Measurements from ENCODE around the gene CHMP3. TPM values are rescaled to one million over a fixed set of nuclear protein-coding genes. Genes with fewer than 3 reads are reported as not detected.
A peak's percentile ranks its signal among the peaks of the same experiment; 100 is the strongest.

The CHMP3 gene
- total and polyA plus RNA-seq, 2 of the 13 experiments (the other 11 are each of a cell fraction or from before 2014, with no cell fraction given), result 64.1 to 114 TPM

DNA sequence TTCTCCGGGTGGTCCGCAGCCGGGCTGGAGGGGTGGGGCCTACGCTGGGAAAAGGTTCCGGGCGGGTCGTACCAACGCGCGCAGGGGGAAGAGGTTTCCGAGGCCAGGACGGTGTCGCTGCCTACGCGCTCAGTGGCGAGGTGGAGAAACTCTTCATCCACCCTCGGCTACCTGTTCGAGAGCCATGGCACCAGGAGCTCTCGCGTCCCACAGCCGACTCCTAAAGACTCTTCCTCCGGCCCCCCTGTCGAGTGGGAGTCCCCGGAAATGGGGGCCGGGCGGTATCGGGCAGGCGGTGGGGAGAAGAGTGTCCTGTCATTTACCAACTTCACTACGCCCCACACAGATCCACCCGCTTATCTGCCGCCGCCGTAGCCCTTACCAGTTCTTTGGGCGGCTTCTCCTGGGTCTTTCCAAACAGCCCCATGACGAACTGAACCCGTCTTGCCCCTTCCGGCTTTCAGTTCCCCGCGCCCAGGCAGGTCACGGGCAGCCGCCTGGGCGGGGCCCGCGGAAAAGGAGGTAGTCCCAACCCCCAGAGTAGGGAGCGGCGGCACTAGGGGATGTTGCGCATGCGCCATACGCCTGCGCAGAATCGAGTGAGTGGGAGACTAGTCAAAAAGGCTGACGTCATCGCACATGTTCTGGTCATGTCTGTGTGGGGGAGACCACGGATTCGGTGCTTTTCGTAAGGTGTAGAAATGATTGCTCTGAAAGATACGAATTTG, at the start of gene CHMP3 (continued):
- TF ChIP-seq ARNT2 (CRISPR knock-in tag; IDR thresholded peaks at IDR 0.05; ENCODE audit: low read depth), result peak; percentile 79
- TF ChIP-seq TRIM24 (CRISPR knock-in tag; IDR thresholded peaks at IDR 0.05), result no peak
- peak; percentile 82 for TF ChIP-seq PHF20 (CRISPR knock-in tag; IDR thresholded peaks at IDR 0.05)
- TF ChIP-seq ZNF3 (CRISPR knock-in tag; IDR thresholded peaks at IDR 0.05), result peak; percentile 73
- TF ChIP-seq ARHGAP35 (CRISPR knock-in tag; IDR thresholded peaks at IDR 0.05; ENCODE audit: borderline replicate concordance), result no peak; the same call in 1 of the 2 replicates
- TF ChIP-seq MAFK (conservative IDR thresholded peaks at IDR 0.05 in 1 of 2, IDR thresholded peaks at IDR 0.05 in 1 of 2; ENCODE audit: low read length in 2 of 2), result peak; percentile 80 to 90
- TF ChIP-seq ZBTB20 (CRISPR knock-in tag; IDR thresholded peaks at IDR 0.05; ENCODE audit: borderline replicate concordance, low read depth), result peak; percentile 76; the same call in 1 of the 2 replicates
- peak; percentile 73; the same call in 1 of the 2 replicates for TF ChIP-seq ZNF749 (CRISPR knock-in tag; IDR thresholded peaks at IDR 0.05; ENCODE audit: borderline replicate concordance)
- TF ChIP-seq, protein P1, sequence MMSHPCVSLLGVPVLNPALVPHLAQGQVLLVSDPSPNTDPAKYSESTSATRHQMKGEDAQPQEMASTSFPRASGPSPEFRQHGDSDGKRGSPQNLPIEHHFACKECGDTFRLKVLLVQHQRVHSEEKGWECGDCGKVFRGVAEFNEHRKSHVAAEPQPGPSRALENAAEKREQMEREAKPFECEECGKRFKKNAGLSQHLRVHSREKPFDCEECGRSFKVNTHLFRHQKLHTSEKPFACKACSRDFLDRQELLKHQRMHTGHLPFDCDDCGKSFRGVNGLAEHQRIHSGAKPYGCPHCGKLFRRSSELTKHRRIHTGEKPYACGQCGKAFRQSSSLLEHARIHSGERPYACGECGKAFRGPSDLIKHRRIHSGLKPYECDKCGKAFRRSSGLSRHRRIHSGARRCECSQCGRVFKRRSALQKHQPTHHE (CRISPR knock-in tag; IDR thresholded peaks at IDR 0.05; ENCODE audit: borderline replicate concordance), result 0 out of 2 replicates have a peak, but pooled peaks have one; percentile 60
- TF ChIP-seq, protein P2, sequence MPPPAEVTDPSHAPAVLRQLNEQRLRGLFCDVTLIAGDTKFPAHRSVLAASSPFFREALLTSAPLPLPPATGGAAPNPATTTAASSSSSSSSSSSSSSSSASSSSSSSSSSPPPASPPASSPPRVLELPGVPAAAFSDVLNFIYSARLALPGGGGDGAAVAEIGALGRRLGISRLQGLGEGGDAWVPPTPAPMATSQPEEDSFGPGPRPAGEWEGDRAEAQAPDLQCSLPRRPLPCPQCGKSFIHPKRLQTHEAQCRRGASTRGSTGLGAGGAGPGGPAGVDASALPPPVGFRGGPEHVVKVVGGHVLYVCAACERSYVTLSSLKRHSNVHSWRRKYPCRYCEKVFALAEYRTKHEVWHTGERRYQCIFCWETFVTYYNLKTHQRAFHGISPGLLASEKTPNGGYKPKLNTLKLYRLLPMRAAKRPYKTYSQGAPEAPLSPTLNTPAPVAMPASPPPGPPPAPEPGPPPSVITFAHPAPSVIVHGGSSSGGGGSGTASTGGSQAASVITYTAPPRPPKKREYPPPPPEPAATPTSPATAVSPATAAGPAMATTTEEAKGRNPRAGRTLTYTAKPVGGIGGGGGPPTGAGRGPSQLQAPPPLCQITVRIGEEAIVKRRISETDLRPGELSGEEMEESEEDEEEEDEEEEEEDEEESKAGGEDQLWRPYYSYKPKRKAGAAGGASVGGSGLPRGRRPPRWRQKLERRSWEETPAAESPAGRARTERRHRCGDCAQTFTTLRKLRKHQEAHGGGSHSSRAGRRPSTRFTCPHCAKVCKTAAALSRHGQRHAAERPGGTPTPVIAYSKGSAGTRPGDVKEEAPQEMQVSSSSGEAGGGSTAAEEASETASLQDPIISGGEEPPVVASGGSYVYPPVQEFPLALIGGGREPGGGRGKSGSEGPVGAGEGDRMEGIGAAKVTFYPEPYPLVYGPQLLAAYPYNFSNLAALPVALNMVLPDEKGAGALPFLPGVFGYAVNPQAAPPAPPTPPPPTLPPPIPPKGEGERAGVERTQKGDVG (CRISPR knock-in tag; IDR thresholded peaks at IDR 0.05; ENCODE audit: borderline replicate concordance), result no peak
- TF ChIP-seq HOXD1 (CRISPR knock-in tag; IDR thresholded peaks at IDR 0.05), result peak; percentile 47; the same call in 1 of the 2 replicates
- TF ChIP-seq REST (IDR thresholded peaks at IDR 0.05; ENCODE audit: borderline replicate concordance in 1 of 2, low read depth in 1 of 2, low read length in 2 of 2), result peak in 1 of 2 experiments; percentile 70; a peak in 1 of 4 replicates
- peak; percentile 11 for TF ChIP-seq ZNF280B (CRISPR knock-in tag; IDR thresholded peaks at IDR 0.05; ENCODE audit: borderline replicate concordance)
- TF ChIP-seq MEIS1 (CRISPR knock-in tag; IDR thresholded peaks at IDR 0.05; ENCODE audit: borderline replicate concordance), result peak; percentile 34; the same call in 1 of the 2 replicates
- TF ChIP-seq, protein P3, sequence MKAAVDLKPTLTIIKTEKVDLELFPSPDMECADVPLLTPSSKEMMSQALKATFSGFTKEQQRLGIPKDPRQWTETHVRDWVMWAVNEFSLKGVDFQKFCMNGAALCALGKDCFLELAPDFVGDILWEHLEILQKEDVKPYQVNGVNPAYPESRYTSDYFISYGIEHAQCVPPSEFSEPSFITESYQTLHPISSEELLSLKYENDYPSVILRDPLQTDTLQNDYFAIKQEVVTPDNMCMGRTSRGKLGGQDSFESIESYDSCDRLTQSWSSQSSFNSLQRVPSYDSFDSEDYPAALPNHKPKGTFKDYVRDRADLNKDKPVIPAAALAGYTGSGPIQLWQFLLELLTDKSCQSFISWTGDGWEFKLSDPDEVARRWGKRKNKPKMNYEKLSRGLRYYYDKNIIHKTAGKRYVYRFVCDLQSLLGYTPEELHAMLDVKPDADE (CRISPR knock-in tag; IDR thresholded peaks at IDR 0.05), result peak; percentile 78

All from HepG2 (cell line).